ENCODE data around the gene POLR2M.

DNA sequence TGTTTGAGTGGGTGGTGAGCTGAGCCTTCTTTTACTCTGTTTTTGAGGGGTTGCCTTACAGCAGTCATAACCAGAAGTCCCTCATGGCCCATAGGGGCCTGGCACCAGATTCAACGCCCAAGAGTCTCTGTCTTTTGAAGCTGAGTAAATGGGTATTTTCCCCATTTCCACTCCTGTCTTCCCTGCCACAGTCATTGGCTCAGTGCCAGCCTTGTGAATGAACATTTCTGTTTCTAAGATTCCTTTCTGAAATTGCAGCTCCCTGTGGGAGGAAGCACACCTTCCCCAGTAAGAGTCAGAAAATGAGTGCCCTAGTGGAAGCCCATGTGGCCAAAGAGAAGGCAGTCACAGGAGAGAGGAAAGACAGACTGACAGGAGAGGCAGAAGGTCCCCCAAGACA lies 43.7 kb upstream of the POLR2M start:
- TF ChIP-seq, protein P1, sequence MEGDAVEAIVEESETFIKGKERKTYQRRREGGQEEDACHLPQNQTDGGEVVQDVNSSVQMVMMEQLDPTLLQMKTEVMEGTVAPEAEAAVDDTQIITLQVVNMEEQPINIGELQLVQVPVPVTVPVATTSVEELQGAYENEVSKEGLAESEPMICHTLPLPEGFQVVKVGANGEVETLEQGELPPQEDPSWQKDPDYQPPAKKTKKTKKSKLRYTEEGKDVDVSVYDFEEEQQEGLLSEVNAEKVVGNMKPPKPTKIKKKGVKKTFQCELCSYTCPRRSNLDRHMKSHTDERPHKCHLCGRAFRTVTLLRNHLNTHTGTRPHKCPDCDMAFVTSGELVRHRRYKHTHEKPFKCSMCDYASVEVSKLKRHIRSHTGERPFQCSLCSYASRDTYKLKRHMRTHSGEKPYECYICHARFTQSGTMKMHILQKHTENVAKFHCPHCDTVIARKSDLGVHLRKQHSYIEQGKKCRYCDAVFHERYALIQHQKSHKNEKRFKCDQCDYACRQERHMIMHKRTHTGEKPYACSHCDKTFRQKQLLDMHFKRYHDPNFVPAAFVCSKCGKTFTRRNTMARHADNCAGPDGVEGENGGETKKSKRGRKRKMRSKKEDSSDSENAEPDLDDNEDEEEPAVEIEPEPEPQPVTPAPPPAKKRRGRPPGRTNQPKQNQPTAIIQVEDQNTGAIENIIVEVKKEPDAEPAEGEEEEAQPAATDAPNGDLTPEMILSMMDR (IDR thresholded peaks at IDR 0.05), result no peak
- TF ChIP-seq POLR2A (IDR thresholded peaks at IDR 0.05), result no peak

Data from uterus (tissue), 2 donors.